Thyroid gland (tissue), 4 donors: ENCODE data around the gene OR10H1. TPM values are rescaled to one million over a fixed set of nuclear protein-coding genes. Genes with fewer than 3 reads are reported as not detected.

Experiments used
- DNase-seq, 2 donors: peaks; one replicate each; pipeline ENCODE4 v3.0.0-alpha.2; 2019
- H3K27ac ChIP-seq, 3 donors: fragments of 200-600 bp; sonication (generic); 1 replicate in 2 of 3; 2 replicates in 1 of 3; pipeline ENCODE4 v1.5.1; 2016 to 2019; ENCODE audit warnings: mild to moderate bottlenecking in 1 of 3, moderate library complexity in 1 of 3
- H3K27me3 ChIP-seq: fragments of 200-600 bp; sonication (generic); one replicate; pipeline ENCODE4 v1.5.1; 2019
- H3K36me3 ChIP-seq, 2 donors: fragments of 200-600 bp; sonication (generic); one replicate each; pipeline ENCODE4 v1.5.1; 2016 to 2019
- H3K4me1 ChIP-seq, 2 donors: fragments of 200-600 bp; sonication (generic); one replicate each; pipeline ENCODE4 v1.5.1; 2017 to 2019
- H3K4me3 ChIP-seq, 3 donors: fragments of 200-600 bp; sonication (generic); replicated peaks in 1 of 3; 1 replicate in 2 of 3; 2 replicates in 1 of 3; pipeline ENCODE4 v1.5.1; 2016; ENCODE audit warnings: mild to moderate bottlenecking in 1 of 3
- H3K9me3 ChIP-seq: fragments of 200-600 bp; sonication (generic); one replicate; pipeline ENCODE4 v1.5.1; 2017
- POLR2A ChIP-seq, 2 donors: fragments of 450-650 bp; IDR thresholded peaks; one replicate each; pipeline ENCODE4 v1.6.1; 2017; ENCODE audit warnings: antibody characterized with exemption in 2 of 2, mild to moderate bottlenecking in 2 of 2, moderate library complexity in 1 of 2
- WGBS, 2 donors: methylation state at CpG; one replicate each; pipeline ENCODE4 v1.1.5; 2017; 5-methylcytosine and 5-hydroxymethylcytosine counted together
- intact Hi-C: fragments of 100-400 bp; cut with DNase I; formaldehyde crosslinking; loops from one replicate; pipeline ENCODE4 v1.15.1; 2023
- total RNA-seq, 4 donors: library from RNA; depleted of rRNA; stranded (reverse); fragments of >200 nt; gene quantifications; one replicate each; pipeline ENCODE4 v1.2.3, GENCODE V29; 2016
- TF ChIP-seq, protein P1 (sequence below), 6 experiments: fragments of 200-600 bp in 3 of 6; fragments of 450-650 bp in 3 of 6; sonication (generic) in 3 of 6; IDR thresholded peaks; one replicate each; pipeline ENCODE4 v1.5.1; 2016 to 2019; ENCODE audit warnings: antibody characterized with exemption in 6 of 6, mild to moderate bottlenecking in 2 of 6, inconsistent platforms in 1 of 6, moderate library complexity in 1 of 6

Gene OR10H1, protein sequence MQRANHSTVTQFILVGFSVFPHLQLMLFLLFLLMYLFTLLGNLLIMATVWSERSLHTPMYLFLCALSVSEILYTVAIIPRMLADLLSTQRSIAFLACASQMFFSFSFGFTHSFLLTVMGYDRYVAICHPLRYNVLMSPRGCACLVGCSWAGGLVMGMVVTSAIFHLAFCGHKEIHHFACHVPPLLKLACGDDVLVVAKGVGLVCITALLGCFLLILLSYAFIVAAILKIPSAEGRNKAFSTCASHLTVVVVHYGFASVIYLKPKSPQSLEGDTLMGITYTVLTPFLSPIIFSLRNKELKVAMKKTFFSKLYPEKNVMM
- total RNA-seq: not detected

DNA sequence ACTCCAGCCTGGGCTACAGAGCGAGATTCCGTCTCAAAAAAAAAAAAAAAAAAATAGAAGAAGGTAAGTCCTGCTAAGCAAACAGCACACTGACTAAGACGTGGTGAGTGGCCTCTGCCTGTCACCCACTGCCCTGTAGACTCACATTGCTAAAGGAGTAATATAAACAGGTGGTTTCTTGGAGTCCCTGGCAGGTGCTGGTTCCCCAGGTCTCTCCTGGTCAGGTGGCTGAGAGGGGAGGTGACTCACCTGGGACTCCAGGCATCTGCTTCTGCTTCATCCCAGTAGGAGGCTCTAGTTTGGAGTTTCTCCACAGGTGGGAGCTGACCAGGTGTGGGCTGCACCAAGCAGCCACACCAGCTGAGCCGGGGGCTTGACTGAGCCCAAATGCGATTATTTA, at the start of gene OR10H1:
Gene OR10H1, minus strand, starts transcription at position 359 of the 400 bp plus-strand sequence. CDS start 7,627 bp downstream, outside the sequence.
- no peaks in the 10 kb centered on the region for H3K36me3 ChIP-seq
- TF ChIP-seq POLR2A (IDR thresholded peaks at IDR 0.05): no peak
- TF ChIP-seq, protein P1, sequence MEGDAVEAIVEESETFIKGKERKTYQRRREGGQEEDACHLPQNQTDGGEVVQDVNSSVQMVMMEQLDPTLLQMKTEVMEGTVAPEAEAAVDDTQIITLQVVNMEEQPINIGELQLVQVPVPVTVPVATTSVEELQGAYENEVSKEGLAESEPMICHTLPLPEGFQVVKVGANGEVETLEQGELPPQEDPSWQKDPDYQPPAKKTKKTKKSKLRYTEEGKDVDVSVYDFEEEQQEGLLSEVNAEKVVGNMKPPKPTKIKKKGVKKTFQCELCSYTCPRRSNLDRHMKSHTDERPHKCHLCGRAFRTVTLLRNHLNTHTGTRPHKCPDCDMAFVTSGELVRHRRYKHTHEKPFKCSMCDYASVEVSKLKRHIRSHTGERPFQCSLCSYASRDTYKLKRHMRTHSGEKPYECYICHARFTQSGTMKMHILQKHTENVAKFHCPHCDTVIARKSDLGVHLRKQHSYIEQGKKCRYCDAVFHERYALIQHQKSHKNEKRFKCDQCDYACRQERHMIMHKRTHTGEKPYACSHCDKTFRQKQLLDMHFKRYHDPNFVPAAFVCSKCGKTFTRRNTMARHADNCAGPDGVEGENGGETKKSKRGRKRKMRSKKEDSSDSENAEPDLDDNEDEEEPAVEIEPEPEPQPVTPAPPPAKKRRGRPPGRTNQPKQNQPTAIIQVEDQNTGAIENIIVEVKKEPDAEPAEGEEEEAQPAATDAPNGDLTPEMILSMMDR (IDR thresholded peaks at IDR 0.05): no peak
- H3K4me3 ChIP-seq: no peak within 1 kb of the TSS
- WGBS, 2 donors: 49 to 52% methylated on average over 5 of the region's 5 CpGs
- no peaks in the 10 kb centered on the region for H3K9me3 ChIP-seq
- no peaks in the 10 kb centered on the region for H3K4me1 ChIP-seq
- no peaks in the 10 kb centered on the region for H3K27me3 ChIP-seq
- no peak within 1 kb of the TSS for H3K27ac ChIP-seq
- intact Hi-C loops: no loop called here
- no peak for DNase-seq

DNA sequence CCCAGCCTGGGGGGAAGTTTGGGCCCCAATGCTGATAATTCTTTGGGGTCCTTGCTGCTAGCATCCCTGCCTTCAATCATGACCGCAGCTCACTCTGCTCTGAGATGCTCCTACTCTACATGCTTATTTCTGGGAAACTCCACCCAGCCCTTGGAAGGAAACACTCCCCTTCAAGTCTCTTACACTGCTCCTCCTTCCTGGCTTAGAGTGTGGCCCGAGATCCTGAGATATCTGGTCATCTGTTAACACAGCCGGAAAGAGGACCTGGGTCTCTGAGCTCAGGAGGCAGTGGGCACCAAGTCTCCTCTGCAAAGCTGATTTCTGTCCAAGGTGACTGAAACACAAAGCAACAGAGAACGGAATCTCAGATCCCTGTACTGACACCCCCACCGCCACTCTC, 49.4 kb upstream of the OR10H1 start:
- no peaks in the 10 kb centered on the region for H3K4me1 ChIP-seq
- intact Hi-C loops: no loop called here
- 42 to 48% methylated on average over 5 of the region's 5 CpGs for WGBS, 2 donors
- no peak overlapping the region for H3K27ac ChIP-seq
- no peak overlapping the region for H3K4me3 ChIP-seq
- H3K9me3 ChIP-seq: no peaks in the 10 kb centered on the region
- TF ChIP-seq, protein P1 (IDR thresholded peaks at IDR 0.05): no peak
- no peak for TF ChIP-seq POLR2A (IDR thresholded peaks at IDR 0.05)
- H3K36me3 ChIP-seq: no peaks in the 10 kb centered on the region
- H3K27me3 ChIP-seq: no peaks in the 10 kb centered on the region
- no peak for DNase-seq

DNA sequence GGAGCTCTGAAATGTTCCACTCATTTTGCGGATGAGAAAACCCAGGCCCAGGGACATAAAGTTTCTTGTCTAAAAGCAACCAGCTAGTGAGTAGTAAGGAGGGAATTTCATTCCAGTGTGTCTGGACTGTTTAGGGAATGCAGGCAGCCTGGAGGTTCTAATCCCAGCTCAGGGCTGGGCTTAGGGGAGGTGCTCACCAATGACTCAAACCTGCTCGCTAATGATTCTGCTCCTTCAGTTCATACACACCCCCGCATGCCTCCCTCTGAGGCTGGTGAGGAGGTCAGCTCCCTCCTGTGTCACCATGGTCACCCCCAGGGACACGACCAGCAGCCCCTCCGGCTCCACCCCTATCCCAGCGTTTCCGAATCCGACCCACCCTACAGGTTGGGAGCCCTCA, 47.8 kb upstream of the OR10H1 start:
- Histone ChIP-seq H3K4me3 (no peak overlapping the region), H3K9me3 (no peaks in the 10 kb centered on the region), H3K4me1 (no peaks in the 10 kb centered on the region), H3K36me3 (no peaks in the 10 kb centered on the region), H3K27ac (no peak overlapping the region), H3K27me3 (no peaks in the 10 kb centered on the region)
- 70 to 82% methylated on average over 8 of the region's 8 CpGs for WGBS, 2 donors
- intact Hi-C loops: no loop called here
- TF ChIP-seq, protein P1 (IDR thresholded peaks at IDR 0.05): no peak
- TF ChIP-seq POLR2A (IDR thresholded peaks at IDR 0.05): no peak
- no peak for DNase-seq

DNA sequence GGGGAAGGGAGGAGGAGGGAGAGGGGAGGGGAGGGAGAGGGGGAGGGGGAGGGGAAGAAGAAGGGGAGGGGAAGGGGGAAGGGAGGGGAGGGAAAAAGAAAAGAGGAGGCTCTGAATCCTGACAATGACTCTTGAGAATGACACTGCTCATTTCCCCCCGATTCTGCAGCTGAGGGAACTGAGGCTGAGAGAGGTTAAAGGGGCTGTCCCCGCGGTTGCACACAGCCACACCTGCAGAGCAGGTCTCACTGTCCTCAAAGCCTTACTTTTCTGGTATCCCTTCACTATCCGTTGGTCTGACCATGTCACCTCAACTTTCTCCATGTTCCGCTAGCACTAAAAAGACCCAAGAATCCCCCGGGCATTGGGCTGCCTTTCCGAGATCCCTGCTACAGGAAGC, 47.0 kb upstream of the OR10H1 start:
- H3K9me3 ChIP-seq: no peaks in the 10 kb centered on the region
- no peaks in the 10 kb centered on the region for H3K4me1 ChIP-seq
- intact Hi-C loops: no loop called here
- H3K27me3 ChIP-seq: no peaks in the 10 kb centered on the region
- no peaks in the 10 kb centered on the region for H3K36me3 ChIP-seq
- no peak overlapping the region for H3K4me3 ChIP-seq
- WGBS, 2 donors: 42 to 63% methylated on average over 7 of the region's 7 CpGs
- TF ChIP-seq POLR2A (IDR thresholded peaks at IDR 0.05): no peak
- TF ChIP-seq, protein P1 (IDR thresholded peaks at IDR 0.05): no peak
- DNase-seq: no peak
- H3K27ac ChIP-seq: no peak overlapping the region

DNA sequence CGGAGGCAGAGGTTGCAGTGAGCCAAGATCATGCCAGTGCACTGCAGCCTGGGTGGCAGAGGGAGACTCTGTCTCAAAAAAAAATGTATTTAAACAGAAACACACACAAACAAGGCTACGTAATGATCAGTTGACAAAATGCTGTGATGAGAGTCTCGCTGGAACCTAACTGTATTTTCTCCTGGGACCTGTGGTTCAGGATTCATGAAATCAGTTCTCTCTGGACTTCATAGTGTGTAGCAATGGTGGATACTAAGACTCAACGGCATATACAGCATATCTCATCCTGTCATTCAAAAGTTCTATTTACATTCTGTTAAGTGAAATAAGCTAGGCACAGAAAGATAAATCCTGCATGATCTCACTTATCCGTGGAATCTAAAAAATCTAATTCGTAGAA, 45.1 kb upstream of the OR10H1 start:
- Histone ChIP-seq H3K27me3 (no peaks in the 10 kb centered on the region), H3K27ac (no peak overlapping the region), H3K4me3 (no peak overlapping the region), H3K9me3 (no peaks in the 10 kb centered on the region), H3K4me1 (no peaks in the 10 kb centered on the region), H3K36me3 (no peaks in the 10 kb centered on the region)
- no peak for DNase-seq
- 81 to 85% methylated on average over 6 of the region's 6 CpGs for WGBS, 2 donors
- TF ChIP-seq POLR2A (IDR thresholded peaks at IDR 0.05): no peak
- TF ChIP-seq, protein P1 (IDR thresholded peaks at IDR 0.05): no peak
- intact Hi-C loops: no loop called here
